ENCODE results near the gene TBC1D19. TPM values are rescaled to one million over a fixed set of nuclear protein-coding genes. Genes with fewer than 3 reads are reported as not detected.
"Not testable (repeated sequence)": the region's sequence is repeated elsewhere in the genome, so short reads cannot be mapped to it uniquely, and the experiment has no call there.

Gene TBC1D19
- total and polyA plus RNA-seq, 2 experiments from 2014 or later: 18.1 to 25.0 TPM

DNA sequence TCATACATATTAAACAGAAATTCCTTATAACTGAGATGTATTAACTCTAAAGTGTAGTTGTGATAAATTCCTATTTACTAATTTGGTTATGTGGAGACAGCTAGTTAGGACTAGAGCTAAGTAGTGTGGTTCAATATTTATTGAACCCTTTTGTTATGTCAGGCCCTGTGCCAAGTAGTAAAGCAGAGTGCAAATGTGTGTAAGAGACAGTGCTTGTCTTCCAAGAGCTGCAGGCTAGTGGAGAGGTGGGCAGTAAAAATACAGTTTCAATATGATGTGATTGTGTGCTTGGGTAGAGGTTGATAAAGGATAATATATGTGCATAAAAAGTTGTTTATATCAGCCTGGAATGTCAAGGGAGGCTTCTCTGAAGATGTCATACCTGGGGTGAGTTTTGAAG lies 80.0 kb downstream of the TBC1D19 start:
- H3K4me2 ChIP-seq (ENCODE audit: unreplicated experiment): no peak overlapping the region
- no peaks in the 10 kb centered on the region for H4K20me1 ChIP-seq (ENCODE audit: insufficient read depth)
- in situ Hi-C loops (cut with MboI): no loop called here
- TF ChIP-seq EZH2phosphoT487 (IDR thresholded peaks at IDR 0.05; ENCODE audit: insufficient read depth, low read depth): no peak
- TF ChIP-seq EZH2 (IDR thresholded peaks at IDR 0.05; ENCODE audit: insufficient read depth, poor library complexity, severe bottlenecking): no peak
- no peaks in the 10 kb centered on the region for H3K9me2 ChIP-seq (ENCODE audit: insufficient read depth)
- H3K27me3 ChIP-seq (replicated peaks; ENCODE audit: insufficient read depth): no peaks in the 10 kb centered on the region
- no peaks in the 10 kb centered on the region for H3K9me3 ChIP-seq (ENCODE audit: low read depth)
- no peaks in the 10 kb centered on the region for H3K4me1 ChIP-seq (ENCODE audit: insufficient read depth)
- H3K27ac ChIP-seq: no peak overlapping the region
- H3K4me3 ChIP-seq: no peak overlapping the region
- H2AFZ ChIP-seq: no peak overlapping the region
- no peak overlapping the region for H3K9ac ChIP-seq
- no peaks in the 10 kb centered on the region for H3K79me2 ChIP-seq (ENCODE audit: insufficient read depth)
- H3K36me3 ChIP-seq (ENCODE audit: low read depth): no peaks in the 10 kb centered on the region; the same call in 1 of the 2 replicates
- no peak for DNase-seq
- no peaks in the 10 kb centered on the region for H3F3A ChIP-seq (ENCODE audit: insufficient read depth)

DNA sequence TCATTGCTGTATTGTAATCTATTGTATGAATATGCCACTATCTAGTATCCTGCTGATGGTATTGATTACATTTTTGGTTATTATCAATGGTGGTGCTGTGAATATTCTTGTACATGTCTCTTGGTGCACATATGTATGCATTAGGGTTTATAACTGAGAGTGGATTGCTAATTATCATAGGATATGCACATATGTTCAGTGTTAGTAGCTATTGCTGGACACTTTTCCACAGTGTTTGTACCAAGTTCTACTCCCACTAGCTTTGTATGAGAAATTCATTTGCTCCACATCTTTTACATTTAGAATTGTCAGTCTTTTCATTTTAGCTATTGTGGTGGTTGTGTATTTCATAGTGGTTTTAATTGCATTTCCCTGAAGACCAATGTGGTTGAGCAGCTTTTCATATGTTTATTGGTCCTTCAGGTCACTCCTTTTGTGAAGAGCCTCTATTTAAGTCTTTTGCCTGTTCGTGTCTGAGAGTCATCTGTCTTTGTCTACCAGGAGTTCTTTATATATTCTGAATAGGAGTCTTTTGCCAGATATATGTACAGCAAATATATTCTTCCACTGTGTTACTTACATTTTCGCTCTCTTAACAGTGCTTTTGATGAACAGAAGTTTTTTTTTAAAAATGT lies 87.1 kb downstream of the TBC1D19 start:
- Histone ChIP-seq H3K36me3 (ENCODE audit: low read depth) (no peaks in the 10 kb centered on the region), H3K9ac (no peak overlapping the region), H3F3A (ENCODE audit: insufficient read depth) (no peaks in the 10 kb centered on the region), H3K4me2 (ENCODE audit: unreplicated experiment) (no peak overlapping the region), H3K9me2 (ENCODE audit: insufficient read depth) (no peaks in the 10 kb centered on the region), H3K27me3 (replicated peaks; ENCODE audit: insufficient read depth) (no peaks in the 10 kb centered on the region), H3K4me3 (no peak overlapping the region), H2AFZ (no peak overlapping the region), H3K27ac (no peak overlapping the region), H3K79me2 (ENCODE audit: insufficient read depth) (no peaks in the 10 kb centered on the region), H3K4me1 (ENCODE audit: insufficient read depth) (no peaks in the 10 kb centered on the region), H4K20me1 (ENCODE audit: insufficient read depth) (no peaks in the 10 kb centered on the region), H3K9me3 (ENCODE audit: low read depth) (no peaks in the 10 kb centered on the region)
- WGBS, 2 experiments (ENCODE audit: low coverage in 1 of 2, low lambda C conversion rate in 2 of 2, missing lambda C conversion rate in 2 of 2): 97 to 100% methylated on average over 2 of the region's 2 CpGs
- TF ChIP-seq EZH2 (IDR thresholded peaks at IDR 0.05; ENCODE audit: insufficient read depth, poor library complexity, severe bottlenecking) (no peak), EZH2phosphoT487 (IDR thresholded peaks at IDR 0.05; ENCODE audit: insufficient read depth, low read depth) (no peak)
- DNase-seq: no peak
- in situ Hi-C loops (cut with MboI): no loop called here

DNA sequence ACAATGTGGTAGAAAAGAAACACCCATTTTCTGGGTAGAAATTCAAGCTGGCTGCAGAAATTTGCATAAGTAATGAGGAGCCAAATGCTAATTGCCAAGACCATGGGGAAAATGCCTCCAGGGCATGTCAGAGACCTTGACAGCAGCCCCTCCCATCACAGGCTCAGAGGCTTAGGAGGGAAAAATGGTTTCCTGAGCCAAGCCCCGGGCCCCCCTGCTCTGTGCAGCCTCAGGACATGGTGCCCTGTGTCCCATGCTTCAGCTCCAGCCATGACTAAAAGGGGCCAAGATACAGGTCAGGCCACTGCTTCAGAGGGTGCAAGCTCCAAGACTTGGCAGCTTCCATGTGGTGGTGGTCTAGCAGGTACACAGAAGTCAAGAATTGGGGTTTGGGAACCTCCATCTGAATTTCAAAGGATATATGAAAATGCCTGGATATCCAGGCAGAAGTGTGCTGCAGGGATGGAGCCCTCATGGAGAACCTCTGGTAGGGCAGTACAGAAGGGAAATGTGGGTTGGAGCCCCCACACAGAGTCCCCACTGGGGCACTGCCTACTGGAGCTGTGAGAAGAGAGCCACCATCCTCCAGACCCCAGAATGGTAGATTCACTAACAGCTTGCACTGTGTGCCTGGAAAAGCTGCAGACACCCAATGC lies 95.3 kb downstream of the TBC1D19 start:
- H4K20me1 ChIP-seq (ENCODE audit: insufficient read depth); H3K36me3 ChIP-seq (ENCODE audit: low read depth); H3K27ac ChIP-seq; H3F3A ChIP-seq (ENCODE audit: insufficient read depth); H3K4me2 ChIP-seq (ENCODE audit: unreplicated experiment); H3K9ac ChIP-seq; H3K9me3 ChIP-seq (ENCODE audit: low read depth); H3K4me1 ChIP-seq (ENCODE audit: insufficient read depth); DNase-seq; in situ Hi-C loops (cut with MboI); H2AFZ ChIP-seq; H3K9me2 ChIP-seq (ENCODE audit: insufficient read depth); H3K27me3 ChIP-seq (replicated peaks; ENCODE audit: insufficient read depth); H3K79me2 ChIP-seq (ENCODE audit: insufficient read depth); H3K4me3 ChIP-seq: not testable (repeated sequence)
- WGBS, 2 experiments (ENCODE audit: low coverage in 1 of 2, low lambda C conversion rate in 2 of 2, missing lambda C conversion rate in 2 of 2): 93% methylated on average over 1 of the region's 1 CpG

DNA sequence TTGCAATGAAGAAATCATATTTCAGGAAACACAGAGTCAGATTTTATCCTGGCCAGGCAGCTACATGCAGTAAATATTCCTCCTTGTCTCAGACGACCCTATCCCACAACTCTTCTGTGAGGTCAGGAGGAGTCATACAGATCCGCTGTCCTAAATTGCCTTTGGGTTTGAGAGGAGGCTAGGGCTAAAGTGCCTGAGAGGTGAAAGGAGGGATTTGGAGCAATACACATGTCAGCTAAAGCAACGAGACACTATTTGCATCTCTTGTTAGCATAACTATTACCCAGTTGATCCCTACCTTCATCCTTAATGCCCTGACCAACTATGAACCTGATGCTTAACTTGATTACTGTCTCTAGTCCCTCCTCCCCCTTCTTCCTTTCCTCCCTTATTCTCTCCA lies 98.6 kb downstream of the TBC1D19 start:
- no peak overlapping the region for H3K4me2 ChIP-seq (ENCODE audit: unreplicated experiment)
- no peak overlapping the region for H3K27ac ChIP-seq
- peaks cover 27% of the 10 kb centered on the region for H3F3A ChIP-seq (ENCODE audit: insufficient read depth)
- 97 to 98% methylated on average over 3 of the region's 3 CpGs for WGBS, 2 experiments (ENCODE audit: low coverage in 1 of 2, low lambda C conversion rate in 2 of 2, missing lambda C conversion rate in 2 of 2)
- DNase-seq: no peak
- no peaks in the 10 kb centered on the region for H4K20me1 ChIP-seq (ENCODE audit: insufficient read depth)
- no peaks in the 10 kb centered on the region for H3K9me2 ChIP-seq (ENCODE audit: insufficient read depth)
- no peaks in the 10 kb centered on the region for H3K9me3 ChIP-seq (ENCODE audit: low read depth)
- H3K36me3 ChIP-seq (ENCODE audit: low read depth): no peaks in the 10 kb centered on the region
- H3K9ac ChIP-seq: no peak overlapping the region
- TF ChIP-seq EZH2phosphoT487 (IDR thresholded peaks at IDR 0.05; ENCODE audit: insufficient read depth, low read depth) (no peak), EZH2 (IDR thresholded peaks at IDR 0.05; ENCODE audit: insufficient read depth, poor library complexity, severe bottlenecking) (no peak)
- in situ Hi-C loops (cut with MboI): no loop called here
- no peak overlapping the region for H2AFZ ChIP-seq
- peaks cover 28% of the 10 kb centered on the region for H3K4me1 ChIP-seq (ENCODE audit: insufficient read depth)
- no peaks in the 10 kb centered on the region for H3K79me2 ChIP-seq (ENCODE audit: insufficient read depth)
- no peaks in the 10 kb centered on the region for H3K27me3 ChIP-seq (replicated peaks; ENCODE audit: insufficient read depth)
- H3K4me3 ChIP-seq: no peak overlapping the region
